GM12865 (cell line): ENCODE results near the gene LHX4.
A peak's percentile ranks its signal among the peaks of the same experiment; 100 is the strongest.

Experiments used
- DNase-seq: peaks from one replicate; pipeline ENCODE4 v3.0.0; 2010; ENCODE audit warnings: low read depth
- H3K4me3 ChIP-seq: 2 replicates; pipeline ENCODE4 v1.5.1; 2011; ENCODE audit warnings: mild to moderate bottlenecking, low read depth, low read length, control low read depth
- TF ChIP-seq, protein P1 (sequence below): IDR thresholded peaks from 2 replicates; pipeline ENCODE4 v1.5.1; 2011; ENCODE audit warnings: low read length, control low read depth, low read depth, inconsistent platforms; ENCODE audit not compliant: insufficient read depth; ENCODE audit errors: missing control alignments

LHX4 gene

DNA sequence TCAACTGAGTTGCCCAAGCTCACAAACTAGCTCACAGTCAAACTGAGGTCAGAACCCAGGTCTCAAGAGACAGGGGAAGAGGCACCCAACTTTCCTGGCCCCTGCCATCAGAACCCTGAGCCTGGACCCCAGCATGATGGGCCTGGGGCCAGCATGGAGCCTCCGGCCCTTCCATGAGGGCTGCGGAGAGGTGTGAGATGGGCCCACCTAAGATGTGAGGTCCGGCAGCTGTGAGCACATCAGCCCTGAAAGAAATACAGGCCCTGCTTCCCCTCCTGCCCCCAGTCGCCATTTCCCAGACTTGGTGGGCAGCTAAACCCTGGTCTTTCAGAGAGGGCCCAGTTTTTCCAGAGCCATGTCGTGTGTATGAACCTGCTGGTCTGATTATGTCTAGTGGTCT, 44.8 kb upstream of the LHX4 start:
- DNase-seq: no peak
- TF ChIP-seq, protein P1, sequence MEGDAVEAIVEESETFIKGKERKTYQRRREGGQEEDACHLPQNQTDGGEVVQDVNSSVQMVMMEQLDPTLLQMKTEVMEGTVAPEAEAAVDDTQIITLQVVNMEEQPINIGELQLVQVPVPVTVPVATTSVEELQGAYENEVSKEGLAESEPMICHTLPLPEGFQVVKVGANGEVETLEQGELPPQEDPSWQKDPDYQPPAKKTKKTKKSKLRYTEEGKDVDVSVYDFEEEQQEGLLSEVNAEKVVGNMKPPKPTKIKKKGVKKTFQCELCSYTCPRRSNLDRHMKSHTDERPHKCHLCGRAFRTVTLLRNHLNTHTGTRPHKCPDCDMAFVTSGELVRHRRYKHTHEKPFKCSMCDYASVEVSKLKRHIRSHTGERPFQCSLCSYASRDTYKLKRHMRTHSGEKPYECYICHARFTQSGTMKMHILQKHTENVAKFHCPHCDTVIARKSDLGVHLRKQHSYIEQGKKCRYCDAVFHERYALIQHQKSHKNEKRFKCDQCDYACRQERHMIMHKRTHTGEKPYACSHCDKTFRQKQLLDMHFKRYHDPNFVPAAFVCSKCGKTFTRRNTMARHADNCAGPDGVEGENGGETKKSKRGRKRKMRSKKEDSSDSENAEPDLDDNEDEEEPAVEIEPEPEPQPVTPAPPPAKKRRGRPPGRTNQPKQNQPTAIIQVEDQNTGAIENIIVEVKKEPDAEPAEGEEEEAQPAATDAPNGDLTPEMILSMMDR: no peak
- no peak overlapping the region for H3K4me3 ChIP-seq

- TF ChIP-seq, protein P1: no peak
- DNase-seq: no peak
- H3K4me3 ChIP-seq: no peak overlapping the region
Observed at GRCh38 chr1:180185971-180186645, 44.0 kb upstream of the LHX4 start.

GRCh38 chr1:180186831-180187230, 43.2 kb upstream of the LHX4 start:
- TF ChIP-seq, protein P1: no peak
- H3K4me3 ChIP-seq: no peak overlapping the region
- DNase-seq: no peak

DNA sequence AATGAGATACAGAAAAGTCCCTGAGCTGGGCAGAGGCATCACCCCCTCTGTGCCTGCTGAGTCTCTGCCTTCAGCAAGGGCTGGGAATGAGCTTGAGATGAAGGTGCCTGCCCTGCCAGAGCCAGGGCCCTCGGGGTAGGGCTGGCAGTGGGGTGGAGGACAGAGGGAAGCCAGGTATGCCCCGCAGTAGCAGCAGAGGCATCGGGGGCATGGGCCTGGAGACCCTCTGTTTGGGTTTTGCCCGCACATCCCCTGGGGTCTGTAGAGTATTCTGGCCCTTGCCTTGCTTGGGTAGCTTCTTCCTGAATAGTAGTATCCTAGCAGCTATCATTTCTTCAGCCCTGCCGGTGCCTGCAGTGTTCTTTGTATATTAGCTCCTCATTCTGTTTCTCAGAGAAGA, 42.4 kb upstream of the LHX4 start:
- TF ChIP-seq, protein P1: no peak
- no peak for DNase-seq
- no peak overlapping the region for H3K4me3 ChIP-seq

DNA sequence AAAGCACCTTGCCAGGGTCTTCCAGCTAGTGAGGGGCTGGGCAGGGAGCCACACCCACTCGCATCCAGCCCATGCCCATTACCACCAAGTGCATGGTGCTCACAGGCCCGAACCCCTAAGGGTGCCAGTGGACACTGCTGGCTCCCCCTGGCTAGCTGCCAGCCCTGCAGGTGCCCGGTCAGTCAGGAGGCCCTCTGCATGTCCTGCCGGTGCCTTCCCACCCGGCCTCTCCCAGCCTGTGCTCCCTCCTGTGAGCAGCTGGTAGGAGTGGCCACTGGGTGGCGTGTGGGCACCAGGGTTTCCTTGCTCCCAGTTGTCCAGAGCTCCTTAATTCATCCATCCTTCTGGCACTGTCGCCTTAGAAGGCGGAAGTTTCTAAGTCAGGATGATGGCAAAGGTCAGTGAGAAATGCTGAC, 42.0 kb upstream of the LHX4 start:
- peak; percentile 49 for DNase-seq
- no peak overlapping the region for H3K4me3 ChIP-seq
- TF ChIP-seq, protein P1: peak; percentile 73

- no peak for DNase-seq
- no peak overlapping the region for H3K4me3 ChIP-seq
- TF ChIP-seq, protein P1: no peak
Observed at GRCh38 chr1:180188684-180189175, 41.3 kb upstream of the LHX4 start.

GRCh38 chr1:180190091-180190490, 40.0 kb upstream of the LHX4 start:
- TF ChIP-seq, protein P1: no peak
- no peak overlapping the region for H3K4me3 ChIP-seq
- no peak for DNase-seq
